Prostate gland (tissue), 2 donors: ENCODE measurements around the gene ZHX3.
A peak's percentile ranks its signal among the peaks of the same experiment; 100 is the strongest.

Source experiments
- POLR2A ChIP-seq: fragments of 450-650 bp; IDR thresholded peaks from one replicate; pipeline ENCODE4 v1.6.1; 2016; ENCODE audit warnings: antibody characterized with exemption, mild to moderate bottlenecking
- TF ChIP-seq, protein P1 (sequence below), 4 experiments: fragments of 200-600 bp in 2 of 4; fragments of 450-650 bp in 2 of 4; sonication (generic) in 2 of 4; IDR thresholded peaks; 1 replicate in 3 of 4; 2 replicates in 1 of 4; pipeline ENCODE4 v1.5.1; 2016 to 2019; ENCODE audit warnings: antibody characterized with exemption in 4 of 4, mild to moderate bottlenecking in 2 of 4, moderate library complexity in 2 of 4

DNA sequence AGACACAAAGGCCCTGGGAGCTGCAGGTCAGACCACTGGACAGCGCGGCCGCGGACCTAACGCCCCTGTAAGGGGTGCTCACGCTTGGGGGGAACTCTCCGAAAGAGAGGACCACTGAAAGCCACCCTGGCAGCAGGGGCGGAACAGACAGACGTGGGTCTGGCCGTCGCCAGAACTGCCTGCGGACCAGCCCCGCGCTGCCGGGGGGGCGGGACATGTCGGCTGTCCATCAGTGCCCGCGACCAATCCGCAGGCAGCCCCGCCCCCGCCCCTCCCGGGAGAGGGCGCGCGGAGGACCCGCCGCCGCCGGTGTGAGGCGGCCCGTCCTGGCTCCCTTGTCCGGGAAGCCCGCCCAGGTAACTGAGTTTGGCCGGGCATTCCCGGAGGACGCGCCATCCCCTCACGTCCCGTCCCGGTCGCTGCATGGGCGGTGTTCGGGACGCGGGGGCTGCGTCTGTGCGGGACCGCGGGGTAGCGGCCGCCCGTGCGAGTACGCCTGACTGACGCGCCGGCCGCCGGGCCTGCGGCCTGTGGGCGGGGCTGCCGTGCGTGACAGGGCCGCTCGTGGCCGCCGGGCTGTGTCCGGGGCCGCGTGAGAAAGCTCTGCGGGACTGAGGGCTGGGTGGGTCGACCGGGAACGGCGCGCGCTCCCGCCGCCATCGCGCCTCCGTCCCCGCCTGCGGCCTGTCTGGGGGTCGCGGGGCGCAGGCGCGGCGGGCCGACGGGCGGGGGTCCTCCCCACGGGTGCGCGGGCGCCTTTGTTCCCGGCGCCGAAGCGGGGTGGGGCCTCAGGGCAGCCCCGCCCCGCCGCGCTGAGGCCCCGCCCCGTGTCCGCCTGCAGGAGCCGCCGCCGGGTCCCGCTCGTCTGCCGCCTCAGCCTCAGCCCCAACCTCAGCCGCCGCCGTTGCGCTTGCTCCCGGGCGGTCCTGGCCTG, 180.6 kb downstream of the ZHX3 start, which contains the start of gene PLCG1:
- peak; percentile 84 for TF ChIP-seq POLR2A
- TF ChIP-seq, protein P1, sequence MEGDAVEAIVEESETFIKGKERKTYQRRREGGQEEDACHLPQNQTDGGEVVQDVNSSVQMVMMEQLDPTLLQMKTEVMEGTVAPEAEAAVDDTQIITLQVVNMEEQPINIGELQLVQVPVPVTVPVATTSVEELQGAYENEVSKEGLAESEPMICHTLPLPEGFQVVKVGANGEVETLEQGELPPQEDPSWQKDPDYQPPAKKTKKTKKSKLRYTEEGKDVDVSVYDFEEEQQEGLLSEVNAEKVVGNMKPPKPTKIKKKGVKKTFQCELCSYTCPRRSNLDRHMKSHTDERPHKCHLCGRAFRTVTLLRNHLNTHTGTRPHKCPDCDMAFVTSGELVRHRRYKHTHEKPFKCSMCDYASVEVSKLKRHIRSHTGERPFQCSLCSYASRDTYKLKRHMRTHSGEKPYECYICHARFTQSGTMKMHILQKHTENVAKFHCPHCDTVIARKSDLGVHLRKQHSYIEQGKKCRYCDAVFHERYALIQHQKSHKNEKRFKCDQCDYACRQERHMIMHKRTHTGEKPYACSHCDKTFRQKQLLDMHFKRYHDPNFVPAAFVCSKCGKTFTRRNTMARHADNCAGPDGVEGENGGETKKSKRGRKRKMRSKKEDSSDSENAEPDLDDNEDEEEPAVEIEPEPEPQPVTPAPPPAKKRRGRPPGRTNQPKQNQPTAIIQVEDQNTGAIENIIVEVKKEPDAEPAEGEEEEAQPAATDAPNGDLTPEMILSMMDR (IDR thresholded peaks at IDR 0.05) = peak in 1 of 4 experiments; percentile 14
